ENCODE measurements around the gene IREB2. TPM values are rescaled to one million over a fixed set of nuclear protein-coding genes. Genes with fewer than 3 reads are reported as not detected.

Gene IREB2
- total and polyA plus RNA-seq, 2 donors (not counting 3 experiments of a cell fraction or from before 2014, with no cell fraction given): 12.7 to 51.4 TPM

DNA sequence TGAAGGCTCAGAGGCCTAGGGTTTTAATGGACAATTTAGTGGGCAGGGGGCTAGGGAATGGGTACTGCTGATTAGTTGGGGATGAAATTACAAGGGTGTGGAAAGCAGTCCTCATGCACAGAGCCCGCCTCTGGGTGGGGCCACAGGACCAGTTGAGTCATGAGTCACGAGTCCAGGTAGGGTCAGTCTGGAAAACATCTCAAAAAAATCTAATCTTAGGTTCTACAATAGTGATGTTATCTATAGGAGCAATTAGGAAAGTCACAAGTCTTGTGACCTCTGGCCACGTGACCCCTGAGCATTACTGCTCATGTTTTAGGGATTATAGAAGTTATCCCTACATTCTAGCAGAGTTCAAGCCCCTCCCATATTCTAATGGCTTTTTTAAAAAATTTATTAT, 18.6 kb upstream of the IREB2 start:
- Histone ChIP-seq H3K27me3 (ENCODE audit: control insufficient read depth in 2 of 2, insufficient read depth in 2 of 2, low read length in 2 of 2) (peaks cover 4 to 10% of the 10 kb centered on the region in 2 experiments), H3K79me2 (ENCODE audit: control insufficient read depth, insufficient read depth, low read length) (no peaks in the 10 kb centered on the region), H3K9me3 (replicated peaks; ENCODE audit: control insufficient read depth, insufficient read depth, low read length) (no peaks in the 10 kb centered on the region), H2AFZ (ENCODE audit: low read depth, low read length) (no peak overlapping the region), H3K36me3 (ENCODE audit: control insufficient read depth in 2 of 2, extremely low read depth in 1 of 2, insufficient read depth in 2 of 2, low read length in 2 of 2) (no peaks in the 10 kb centered on the region), H4K20me1 (replicated peaks; ENCODE audit: control insufficient read depth, extremely low read depth, insufficient read depth, low read length) (no peaks in the 10 kb centered on the region), H3K4me1 (ENCODE audit: control insufficient read depth, extremely low read depth, insufficient read depth, low read length) (no peaks in the 10 kb centered on the region), H3K4me2 (ENCODE audit: insufficient read depth, low read length) (no peak overlapping the region), H3K4me3 (replicated peaks in 1 of 3; ENCODE audit: insufficient read depth in 1 of 3, low read depth in 1 of 3, low read length in 3 of 3) (no peak overlapping the region), H3K9me1 (replicated peaks; ENCODE audit: control insufficient read depth, extremely low read depth, insufficient read depth, low read length) (no peaks in the 10 kb centered on the region), H3K27ac (ENCODE audit: insufficient read depth, low read depth, low read length) (no peak overlapping the region), H3K9ac (replicated peaks; ENCODE audit: extremely low read depth, insufficient read depth, low read length) (no peak overlapping the region)
- FAIRE-seq: no peak
- ChIA-PET POLR2A (no interaction called here), CTCF (interaction anchor here (10.8 kb wide), 1 partner anchor 108 kb away, joined by 367 read pairs; no protein-coding TSS in a partner anchor)
- DNase-seq (ENCODE audit: low read depth, low spot score): no peak
- dilution Hi-C loops (cut with MboI; ENCODE audit: extremely low pct_ligation_motif_present, low sequenced_read_pairs): no loop called here
- no TSS peak for BruUV-seq (replicated peaks)
- no peak for TF ChIP-seq GATA2 (IDR thresholded peaks at IDR 0.05; ENCODE audit: insufficient read depth, insufficient read length, low read depth, low read length)
- TF ChIP-seq, protein P1, sequence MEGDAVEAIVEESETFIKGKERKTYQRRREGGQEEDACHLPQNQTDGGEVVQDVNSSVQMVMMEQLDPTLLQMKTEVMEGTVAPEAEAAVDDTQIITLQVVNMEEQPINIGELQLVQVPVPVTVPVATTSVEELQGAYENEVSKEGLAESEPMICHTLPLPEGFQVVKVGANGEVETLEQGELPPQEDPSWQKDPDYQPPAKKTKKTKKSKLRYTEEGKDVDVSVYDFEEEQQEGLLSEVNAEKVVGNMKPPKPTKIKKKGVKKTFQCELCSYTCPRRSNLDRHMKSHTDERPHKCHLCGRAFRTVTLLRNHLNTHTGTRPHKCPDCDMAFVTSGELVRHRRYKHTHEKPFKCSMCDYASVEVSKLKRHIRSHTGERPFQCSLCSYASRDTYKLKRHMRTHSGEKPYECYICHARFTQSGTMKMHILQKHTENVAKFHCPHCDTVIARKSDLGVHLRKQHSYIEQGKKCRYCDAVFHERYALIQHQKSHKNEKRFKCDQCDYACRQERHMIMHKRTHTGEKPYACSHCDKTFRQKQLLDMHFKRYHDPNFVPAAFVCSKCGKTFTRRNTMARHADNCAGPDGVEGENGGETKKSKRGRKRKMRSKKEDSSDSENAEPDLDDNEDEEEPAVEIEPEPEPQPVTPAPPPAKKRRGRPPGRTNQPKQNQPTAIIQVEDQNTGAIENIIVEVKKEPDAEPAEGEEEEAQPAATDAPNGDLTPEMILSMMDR (IDR thresholded peaks at IDR 0.05; ENCODE audit: extremely low read depth in 1 of 2, insufficient read depth in 1 of 2, low read depth in 1 of 2, low read length in 2 of 2): no peak
- TF ChIP-seq, protein P2, sequence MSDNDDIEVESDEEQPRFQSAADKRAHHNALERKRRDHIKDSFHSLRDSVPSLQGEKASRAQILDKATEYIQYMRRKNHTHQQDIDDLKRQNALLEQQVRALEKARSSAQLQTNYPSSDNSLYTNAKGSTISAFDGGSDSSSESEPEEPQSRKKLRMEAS (IDR thresholded peaks at IDR 0.05; ENCODE audit: insufficient read depth, insufficient read length): no peak
- TF ChIP-seq POLR2AphosphoS5 (IDR thresholded peaks at IDR 0.05; ENCODE audit: insufficient read depth, low read depth, low read length): no peak
- TF ChIP-seq FOS (IDR thresholded peaks at IDR 0.05; ENCODE audit: borderline replicate concordance, insufficient read depth, low read length): no peak
- no peak for TF ChIP-seq EZH2 (IDR thresholded peaks at IDR 0.05; ENCODE audit: borderline replicate concordance, low read depth, low read length, severe bottlenecking)
- TF ChIP-seq JUN (IDR thresholded peaks at IDR 0.05; ENCODE audit: borderline replicate concordance, insufficient read depth, insufficient read length, low read depth): no peak
- no peak for TF ChIP-seq POLR2A (IDR thresholded peaks at IDR 0.05; ENCODE audit: low read depth, low read length)
- no peak for TF ChIP-seq MYC (IDR thresholded peaks at IDR 0.05; ENCODE audit: low read depth, low read length)
- intact Hi-C loops (cut with micrococcal nuclease): no loop called here

All from endothelial cell of umbilical vein (primary cell).